ENCODE results near the gene ACOX3.

The ACOX3 gene

DNA sequence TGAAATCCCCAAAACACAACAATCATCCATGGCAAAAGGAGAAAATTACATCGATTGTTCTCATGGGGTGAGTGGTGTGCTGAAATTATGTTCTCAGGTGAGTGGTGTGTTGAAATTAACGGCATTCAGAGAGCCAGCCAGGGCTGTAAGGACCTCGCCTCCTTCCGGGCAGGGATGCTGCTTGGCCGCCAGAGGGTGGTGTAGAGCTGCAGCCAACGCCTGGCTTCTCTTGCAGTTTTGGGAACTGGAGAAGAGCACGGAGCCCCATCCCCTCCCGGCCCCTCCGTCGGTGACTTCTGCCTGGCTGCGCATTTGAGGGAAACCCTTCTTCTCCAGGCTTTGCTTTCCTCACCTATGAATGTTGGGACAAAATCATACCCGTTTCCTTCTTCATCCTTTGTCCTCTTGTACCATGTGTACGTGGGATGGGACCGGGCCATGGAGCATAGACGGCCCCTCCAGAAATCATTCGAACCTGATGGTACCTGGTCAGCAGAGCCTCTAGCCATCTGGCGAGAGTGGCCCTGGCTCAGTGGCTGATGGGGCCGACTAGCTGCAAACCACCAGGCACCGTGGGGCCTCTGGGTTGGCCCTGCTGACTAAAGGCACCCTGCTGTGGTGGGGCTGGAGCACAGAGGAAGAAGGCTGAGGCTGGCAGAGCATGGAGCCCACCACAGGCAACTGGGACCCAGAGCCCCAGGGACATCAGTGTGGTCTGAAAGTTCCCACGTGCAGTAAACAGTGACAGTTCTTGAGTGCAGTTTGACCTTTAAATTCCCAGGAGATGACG, 28.4 kb upstream of the ACOX3 start:
- peak; percentile 46 for DNase-seq (ENCODE audit: low read depth, low spot score)

DNA sequence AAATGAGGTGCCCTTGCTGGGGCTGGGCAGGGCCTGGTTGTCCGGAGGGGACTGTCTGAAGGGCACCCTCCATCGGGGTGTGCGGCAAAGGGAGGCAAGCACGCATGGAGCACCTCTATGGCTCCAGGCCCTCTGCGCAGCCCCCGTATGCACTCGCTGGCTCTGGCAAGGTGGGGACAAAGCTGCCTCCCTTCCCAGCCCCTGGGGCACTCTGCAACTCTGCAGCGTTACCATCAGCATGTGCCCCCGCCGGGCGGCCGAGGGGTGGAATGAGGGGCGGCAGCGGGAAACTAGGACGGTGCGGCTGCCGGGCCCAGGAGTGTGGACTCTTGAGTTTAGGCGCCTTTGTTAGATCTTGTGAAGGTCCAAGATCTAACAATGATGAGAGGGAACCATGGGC, 26.5 kb upstream of the ACOX3 start:
- DNase-seq (ENCODE audit: low read depth, low spot score), result no peak

DNA sequence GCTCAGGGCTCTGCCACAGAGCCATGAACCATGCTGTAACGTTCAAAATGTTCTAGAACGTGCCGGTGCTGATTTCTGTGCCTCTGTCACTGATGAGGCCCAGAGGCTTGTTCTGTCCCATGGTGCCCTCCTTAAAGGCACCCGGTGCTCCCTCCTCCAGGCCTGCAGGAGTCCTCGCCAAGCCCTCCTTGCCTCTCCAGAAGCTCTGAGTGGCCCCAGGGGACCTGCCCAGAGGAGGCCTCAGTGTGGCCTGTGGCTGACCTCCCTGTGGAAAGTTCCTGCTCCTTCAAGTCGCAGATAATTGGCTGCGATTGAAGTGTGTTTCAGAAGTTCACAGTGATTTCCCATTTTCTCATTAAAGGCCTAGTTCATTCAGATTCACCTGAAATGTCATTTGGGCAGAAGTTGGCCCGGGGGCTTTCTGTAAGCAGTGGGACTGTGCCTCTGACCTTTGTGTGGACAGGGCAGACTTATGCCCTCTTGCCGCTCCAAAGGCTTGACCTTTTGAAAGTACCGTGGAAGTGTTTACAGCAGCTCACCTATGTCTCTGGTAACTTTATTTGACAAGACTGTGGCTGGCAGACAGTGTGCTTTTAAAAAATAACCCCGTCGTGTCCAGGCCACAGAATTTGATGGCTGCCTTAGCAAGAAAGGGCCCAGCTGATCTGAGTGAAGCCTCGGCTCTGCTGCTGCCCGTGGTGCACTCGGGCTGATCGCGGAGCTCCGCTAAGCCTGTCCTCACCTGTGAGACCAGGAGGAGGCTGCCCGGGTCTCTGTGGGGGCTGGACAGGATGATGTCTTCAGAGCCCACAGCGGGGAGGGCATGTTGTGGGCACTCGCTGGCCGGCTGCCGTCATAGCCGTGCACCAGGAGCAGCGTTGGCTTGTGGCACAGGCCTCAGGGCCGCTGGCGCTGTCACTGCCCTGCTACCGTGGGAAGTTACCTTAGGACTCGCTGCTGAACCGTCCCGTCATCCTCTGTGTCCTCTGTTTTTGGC, 25.4 kb upstream of the ACOX3 start:
- DNase-seq (ENCODE audit: low read depth, low spot score), result no peak

DNA sequence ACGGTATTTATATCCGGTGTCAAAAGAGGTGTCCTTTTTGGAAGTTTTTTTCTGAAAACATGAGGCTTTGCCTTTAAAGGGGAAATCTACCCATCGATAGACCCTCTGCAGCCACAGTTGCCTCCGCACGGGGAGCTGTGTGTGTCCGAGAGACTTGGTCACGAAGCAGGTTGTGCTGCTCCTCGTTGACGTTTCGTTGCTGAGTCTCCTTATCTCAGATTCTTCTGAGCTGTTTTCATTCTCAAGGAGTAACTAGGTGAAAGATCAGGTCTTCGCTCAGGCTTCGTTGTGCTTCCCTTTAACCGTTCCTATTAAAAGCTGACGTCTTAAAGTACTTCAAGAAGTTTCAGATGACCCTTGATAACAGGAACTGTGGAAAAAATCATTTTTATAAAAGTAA, 23.9 kb upstream of the ACOX3 start:
- no peak for DNase-seq (ENCODE audit: low read depth, low spot score)

DNA sequence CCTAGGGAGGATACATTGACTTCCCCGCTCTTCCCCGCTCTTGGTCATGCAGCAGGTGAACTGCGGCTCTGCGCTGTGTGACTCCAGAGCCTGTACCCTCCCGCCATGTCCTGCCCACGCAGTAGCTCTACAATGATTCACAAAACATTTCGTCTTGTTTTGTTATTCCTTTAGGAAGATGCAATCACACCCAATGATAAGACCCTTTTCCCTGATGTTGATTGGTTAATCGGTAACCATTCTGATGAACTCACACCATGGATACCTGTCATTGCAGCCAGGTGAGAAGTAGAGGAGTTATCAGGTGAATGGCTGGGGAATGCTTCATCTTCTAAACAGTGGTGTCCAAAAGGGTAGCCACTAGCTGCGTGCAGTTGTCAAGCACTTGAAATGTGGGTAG, 23.3 kb upstream of the ACOX3 start:
- DNase-seq (ENCODE audit: low read depth, low spot score), result no peak

DNA sequence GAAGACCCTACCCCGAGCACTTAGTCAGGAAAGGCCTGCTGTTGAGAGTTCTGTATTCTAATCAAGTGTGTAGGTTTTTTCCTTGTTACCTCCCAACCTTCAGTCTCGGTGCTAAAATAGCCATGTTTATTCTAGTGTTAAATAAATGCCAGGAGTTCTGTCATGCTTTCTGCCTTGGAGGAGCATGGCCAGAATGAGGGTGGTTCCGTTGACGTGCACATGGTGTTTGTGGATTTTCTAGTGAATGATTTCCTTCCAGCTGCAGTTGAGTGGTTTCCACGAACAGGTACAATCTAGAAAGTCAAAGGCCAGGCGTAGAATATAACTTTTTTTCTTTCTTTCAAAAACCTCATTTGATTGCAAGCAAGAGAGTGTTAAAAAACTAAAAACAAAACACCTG, 21.1 kb upstream of the ACOX3 start:
- no peak for DNase-seq (ENCODE audit: low read depth, low spot score)

DNA sequence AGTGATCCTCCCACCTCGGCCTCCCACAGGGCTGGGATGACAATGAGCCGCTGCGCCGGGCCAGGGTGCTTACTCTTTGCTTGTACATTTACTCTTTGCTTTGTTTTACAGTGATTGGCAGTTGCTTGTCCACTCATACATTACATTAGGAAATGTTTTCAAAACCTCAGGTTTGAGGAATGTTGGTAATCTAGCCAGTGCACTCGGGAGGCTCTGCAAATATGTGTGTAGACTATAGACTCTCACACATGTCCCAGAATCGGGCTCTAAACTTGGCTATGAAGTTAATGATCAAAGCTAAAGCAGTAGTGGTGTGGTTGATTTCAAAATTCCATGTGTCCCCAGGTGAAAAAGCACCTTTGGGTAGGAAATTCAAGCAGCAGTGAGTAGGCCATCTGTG, 20.6 kb upstream of the ACOX3 start:
- no peak for DNase-seq (ENCODE audit: low read depth, low spot score)

DNA sequence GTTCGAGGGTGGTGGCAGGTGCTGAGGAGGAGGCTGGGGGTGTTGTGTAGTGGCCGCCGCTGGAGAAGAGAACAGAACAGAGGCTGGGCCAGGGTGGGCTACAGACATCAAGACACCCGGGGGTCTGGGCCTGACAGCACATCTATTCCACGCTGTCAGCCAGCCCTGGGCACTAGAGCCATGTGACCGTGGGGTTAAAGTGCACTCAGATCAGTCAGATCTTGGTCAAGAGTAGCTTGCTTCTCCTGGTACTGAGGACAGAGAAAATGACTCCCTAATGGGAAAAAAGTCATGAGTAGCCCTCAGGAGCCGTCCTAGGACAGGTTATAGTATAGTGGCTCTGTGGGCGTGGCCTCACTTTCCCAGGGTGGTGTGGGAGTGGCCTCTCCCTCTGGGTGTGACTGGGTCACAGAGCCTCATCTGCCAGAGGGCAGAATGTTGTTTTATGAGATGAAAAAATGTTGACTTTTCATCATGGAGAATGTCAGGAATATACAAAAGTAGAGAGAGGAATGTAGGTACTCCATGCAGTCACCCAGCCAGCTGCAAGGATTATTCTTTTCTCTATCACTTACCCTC, 19.4 kb upstream of the ACOX3 start:
- DNase-seq (ENCODE audit: low read depth, low spot score), result no peak

DNA sequence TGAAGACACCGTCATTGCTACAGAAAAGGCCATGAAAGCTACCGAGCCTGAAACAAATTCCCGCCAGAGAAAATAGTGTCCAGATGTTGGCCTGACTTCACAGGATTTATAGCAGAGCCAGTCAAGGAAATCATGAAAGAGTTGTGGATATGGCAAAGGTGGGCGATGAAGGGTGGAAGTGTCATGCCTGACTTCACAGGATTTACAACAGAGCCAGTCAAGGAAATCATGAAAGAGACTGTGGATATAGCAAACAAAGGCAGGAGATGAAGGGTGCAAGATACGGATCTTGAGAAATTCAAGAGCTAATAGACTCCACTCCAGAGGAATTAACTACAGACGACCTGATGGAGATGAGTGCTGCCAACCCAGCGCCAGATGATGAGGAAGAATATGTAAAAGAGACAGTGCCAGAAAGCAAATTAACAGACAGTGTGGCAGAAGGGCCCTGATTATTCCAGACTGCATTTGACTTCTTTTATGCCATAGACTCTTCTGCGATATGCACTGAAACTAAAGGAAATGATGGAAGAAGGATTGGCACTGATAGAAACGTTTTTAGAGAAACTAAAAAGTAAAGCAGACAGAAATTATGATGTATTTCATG, 17.2 kb upstream of the ACOX3 start:
- no peak for DNase-seq (ENCODE audit: low read depth, low spot score)

DNA sequence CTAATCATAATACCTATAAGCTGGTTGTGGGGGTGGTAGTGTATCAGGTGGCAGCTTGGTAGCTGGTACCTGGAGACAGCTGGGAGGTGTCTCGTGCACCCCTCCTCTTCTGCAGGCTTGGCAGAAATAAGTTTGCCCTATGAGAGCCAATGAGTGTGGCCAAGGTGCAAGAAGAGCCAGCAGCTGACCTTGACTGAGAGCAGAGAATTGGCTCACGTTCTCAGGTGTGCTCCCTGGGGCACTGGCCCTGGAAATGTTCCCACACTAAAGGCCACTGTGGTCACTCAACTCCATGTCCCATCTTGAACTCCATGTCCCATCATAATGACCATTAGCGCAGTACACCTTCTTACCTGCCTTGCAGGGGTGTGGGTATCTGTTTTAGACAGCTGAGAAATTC, 13.4 kb upstream of the ACOX3 start:
- no peak for DNase-seq (ENCODE audit: low read depth, low spot score)

DNA sequence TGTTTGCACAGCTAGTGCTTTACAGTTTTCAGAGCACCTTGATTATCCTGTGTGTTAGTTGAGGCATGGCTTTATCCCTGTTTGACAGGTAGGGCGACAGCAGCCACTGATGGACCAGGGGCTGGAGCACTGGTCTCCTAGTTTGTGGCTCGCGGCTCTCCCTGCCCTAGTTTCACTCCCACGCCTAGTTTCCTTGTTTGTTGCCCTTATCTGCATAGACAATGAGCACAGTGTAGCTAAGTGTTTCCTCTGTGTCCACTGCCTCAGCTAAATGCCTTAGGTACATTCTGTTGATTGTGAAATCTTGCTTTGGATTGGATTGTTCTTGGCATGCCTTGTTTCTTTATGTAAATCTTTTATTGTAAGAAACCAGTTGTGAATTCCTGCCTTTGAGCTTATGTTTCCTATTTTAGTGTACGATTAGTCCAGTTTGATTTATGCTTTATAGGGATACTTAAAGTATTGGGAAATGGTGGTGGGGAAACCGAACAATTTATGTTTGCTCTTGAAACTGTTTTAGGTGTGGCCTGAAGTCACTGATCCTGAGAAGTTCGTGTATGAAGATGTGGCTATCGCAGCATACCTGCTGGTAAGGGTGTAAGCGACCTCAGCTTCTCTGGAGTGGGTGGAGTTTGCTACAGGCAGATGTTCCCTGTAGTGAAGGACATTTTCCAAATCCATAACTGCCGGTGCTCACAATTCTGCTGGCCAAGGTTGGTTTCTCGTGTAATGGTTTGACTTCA, 11.1 kb upstream of the ACOX3 start:
- no peak for DNase-seq (ENCODE audit: low read depth, low spot score)

DNA sequence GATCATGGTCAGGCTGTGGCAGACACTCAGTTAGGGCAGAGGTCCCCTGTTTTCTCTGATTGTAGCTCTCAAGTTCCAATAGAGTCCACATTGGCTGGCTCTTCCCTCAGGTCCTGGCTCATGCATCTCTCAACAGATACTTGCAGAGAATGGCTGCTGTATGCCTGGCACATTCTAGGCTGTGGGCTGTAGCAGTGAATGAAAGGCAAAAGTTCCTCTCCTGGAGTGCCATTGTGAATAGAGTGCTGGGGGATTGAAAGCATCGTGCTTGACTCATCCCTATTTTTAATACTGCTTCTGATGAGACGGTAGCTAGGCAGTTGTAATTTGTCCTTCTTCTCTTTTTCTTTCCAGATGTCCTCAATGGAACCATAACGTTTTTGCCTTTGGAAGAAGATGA, 5.6 kb upstream of the ACOX3 start:
- no peak for DNase-seq (ENCODE audit: low read depth, low spot score)

DNA sequence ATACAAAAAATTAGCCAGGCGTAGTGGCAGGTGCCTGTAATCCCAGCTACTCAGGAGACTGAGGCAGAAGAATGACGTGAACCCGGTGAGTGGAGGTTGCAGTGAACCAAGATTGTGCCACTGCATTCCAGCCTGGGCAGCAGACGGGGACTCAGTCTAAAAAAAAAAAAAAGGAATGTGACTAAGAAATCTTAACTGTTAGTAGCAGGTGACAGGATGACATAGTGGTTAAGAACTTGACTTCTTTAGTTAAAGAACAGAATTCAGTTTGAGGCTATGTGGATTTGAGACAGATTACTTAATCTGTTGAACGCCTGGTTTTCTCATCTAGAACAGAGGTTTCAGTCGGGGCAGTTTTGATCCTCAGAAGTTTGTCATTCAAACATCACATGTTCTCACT, 3.3 kb upstream of the ACOX3 start:
- DNase-seq (ENCODE audit: low read depth, low spot score), result no peak

DNA sequence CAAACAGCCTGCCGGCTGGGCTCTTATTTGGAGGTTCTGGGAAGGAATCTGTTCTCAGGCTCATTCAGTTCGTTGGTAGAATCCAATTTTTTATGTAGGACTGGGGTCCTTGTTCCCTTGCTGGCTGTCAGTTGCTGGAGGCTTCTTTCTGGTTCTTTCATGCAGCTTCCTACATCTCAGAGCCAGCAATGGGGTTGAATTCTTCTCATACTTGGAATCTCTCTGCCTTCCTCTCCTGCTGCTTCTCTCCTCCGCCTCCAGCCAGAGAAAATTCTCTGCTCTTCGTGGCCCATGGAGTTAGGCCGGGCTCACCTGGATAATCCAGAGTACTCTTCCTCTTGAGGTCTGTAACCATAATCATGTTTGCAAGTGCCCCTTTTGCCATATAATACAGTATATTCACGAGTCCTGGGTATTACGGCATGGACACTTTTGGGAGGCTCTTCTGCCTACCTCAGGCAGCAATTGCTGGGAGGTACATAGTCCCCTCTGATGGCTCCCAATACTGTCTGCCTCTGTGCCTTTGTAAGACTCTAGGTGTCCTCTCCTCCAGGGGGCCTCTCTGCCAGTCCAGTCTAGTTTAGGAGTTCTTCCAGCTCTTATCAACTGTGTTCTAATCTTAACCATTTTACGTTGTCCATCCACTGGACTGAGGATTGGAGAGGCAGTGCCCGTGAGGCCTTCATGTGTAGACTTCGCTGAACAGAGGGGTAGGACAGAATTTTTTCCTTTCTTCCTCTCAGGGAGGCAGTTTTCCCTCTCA, 2.3 kb upstream of the ACOX3 start:
- no peak for DNase-seq (ENCODE audit: low read depth, low spot score)

DNA sequence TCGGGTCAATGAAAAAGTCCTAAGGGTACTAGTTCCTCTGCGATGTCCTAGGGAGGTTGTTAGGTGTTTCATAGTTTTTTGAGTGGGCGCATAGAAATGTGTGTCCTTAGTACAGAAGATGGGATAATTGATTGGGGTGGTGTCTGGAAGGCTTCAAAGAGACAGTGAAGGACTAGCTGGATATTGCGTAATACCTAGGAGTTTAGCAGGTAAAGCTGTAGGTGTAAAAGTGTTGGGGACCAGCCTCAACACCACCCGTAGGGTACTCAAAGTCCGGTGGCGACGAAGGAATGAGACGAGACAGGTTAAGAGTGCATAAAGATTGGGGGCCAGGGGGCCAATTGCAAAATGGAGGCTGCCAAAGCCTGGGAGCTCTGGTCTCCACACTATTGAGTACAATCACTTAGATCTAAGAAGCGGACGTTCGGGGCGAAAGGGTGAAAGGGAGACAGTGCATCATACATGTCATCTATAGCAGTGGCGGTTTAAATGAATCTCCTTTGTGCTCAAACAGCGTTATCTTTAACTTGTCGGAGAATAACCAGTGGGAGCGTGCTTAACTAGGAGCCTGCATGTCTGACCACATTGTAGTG, 1.1 kb upstream of the ACOX3 start:
- DNase-seq (ENCODE audit: low read depth, low spot score), result no peak

DNA sequence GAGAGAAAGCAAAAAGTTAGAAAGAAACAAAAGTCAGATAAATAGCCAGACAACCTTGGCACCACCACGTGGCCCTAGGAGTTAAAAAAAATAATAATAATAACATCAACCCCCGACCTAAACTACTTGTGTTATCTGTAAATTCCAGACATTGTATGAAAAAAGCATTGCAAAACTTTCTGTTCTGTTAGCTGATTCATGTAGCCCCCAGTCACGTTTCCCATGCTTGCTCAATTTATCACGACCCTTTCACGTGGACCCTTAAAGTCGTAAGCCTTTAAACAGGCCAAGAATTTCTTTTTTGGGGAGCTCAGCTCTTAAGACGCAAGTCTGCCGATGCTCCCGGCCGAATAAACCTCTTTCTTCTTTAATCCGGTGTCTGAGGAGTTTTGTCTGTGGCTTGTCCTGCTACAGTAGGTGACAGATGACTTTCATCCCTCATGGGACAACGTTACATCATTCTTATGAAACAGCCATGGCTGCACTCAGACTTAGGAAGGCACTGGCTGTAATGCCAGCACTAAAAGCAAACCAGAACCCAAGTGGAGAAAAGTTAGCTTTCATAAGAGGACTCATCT, 520 bp downstream of the ACOX3 start:
- no peak for DNase-seq (ENCODE audit: low read depth, low spot score)

DNA sequence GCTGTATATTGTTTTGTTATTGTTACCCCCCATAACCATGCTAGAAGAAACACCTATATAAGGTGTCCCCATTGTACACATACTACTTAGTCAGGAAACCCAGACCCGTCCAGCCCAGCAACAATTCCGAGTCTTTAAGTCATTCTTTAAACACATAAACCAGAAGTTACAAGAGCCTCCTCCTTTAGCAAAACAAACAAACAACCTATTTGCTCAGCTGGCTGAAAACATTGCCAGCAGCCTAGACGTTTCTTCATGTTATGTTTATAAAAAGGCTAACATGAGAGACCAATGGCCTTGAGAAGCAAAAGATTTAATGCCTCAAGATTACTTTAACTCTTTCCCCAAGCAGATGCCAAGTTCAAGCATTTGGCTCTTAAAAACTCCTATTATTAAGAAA, 1.4 kb downstream of the ACOX3 start:
- DNase-seq (ENCODE audit: low read depth, low spot score), result no peak

DNA sequence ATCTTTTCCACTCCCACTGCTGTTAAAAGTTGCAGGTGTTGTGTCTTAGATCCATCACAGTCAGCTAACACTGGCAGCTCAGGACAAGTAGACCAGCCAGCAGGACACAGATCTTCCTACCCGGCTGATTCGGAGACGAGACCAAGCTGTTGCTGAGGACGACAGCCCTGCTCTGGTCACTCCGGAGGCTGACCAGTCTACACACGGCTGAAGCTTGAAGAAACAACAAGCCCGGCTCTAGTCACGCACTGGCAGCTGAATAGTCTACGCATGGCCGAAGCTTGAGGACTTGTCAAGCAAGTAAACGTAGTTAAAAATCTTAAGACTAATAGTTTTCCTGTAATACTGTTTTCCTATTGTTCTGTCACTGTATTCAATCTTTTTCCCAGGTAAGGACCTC, 1.8 kb downstream of the ACOX3 start:
- DNase-seq (ENCODE audit: low read depth, low spot score), result no peak

DNA sequence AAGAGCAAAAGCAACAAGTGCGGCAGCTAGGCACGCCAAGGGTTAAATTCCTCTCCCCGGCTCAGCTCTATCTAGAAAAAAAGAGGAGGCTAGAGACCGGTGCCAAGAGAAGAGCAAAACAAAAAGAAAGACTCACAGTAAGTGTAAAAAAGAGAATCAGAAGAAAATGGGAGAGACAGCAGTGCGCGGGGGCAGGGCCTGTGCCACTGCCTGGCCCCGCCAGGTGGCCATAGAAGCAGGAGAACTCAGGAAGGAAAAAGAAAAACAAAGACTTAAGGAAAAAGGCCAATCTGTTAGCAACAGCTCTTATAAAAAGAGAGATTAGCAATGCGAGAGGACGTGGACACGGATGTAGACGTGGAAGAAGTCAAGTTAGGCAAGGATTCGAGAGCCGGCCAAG, 3.2 kb downstream of the ACOX3 start:
- no peak for DNase-seq (ENCODE audit: low read depth, low spot score)

DNA sequence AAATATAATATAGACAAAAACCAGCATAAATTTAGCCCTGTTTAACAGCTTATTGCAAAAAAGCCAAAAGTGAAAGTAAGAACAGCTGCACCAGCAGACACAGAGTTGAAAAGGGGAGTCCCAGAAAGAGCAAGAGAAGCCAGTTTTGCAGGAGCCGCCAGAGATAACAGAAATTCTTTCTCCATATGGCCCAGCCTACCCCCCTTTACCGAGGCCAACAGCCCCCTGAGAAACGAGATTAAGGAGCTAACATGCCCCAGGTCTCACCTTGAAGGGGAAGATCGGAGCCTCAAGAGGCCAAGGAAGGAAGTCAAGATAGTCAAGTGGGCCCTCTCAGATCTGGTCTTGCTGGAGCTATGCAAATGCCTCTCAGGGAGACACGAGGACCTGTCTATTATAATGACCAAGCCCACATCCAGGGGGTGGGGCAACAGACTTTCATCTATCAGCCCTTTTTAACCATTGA, 4.8 kb downstream of the ACOX3 start:
- no peak for DNase-seq (ENCODE audit: low read depth, low spot score)
